K562 (cell line): Measurements from ENCODE around the gene MAP3K14. TPM values are rescaled to one million over a fixed set of nuclear protein-coding genes. Genes with fewer than 3 reads are reported as not detected.
A peak's percentile ranks its signal among the peaks of the same experiment; 100 is the strongest.

Experiments used
- CBFA2T2 ChIP-seq: fragments of 450-650 bp; conservative IDR thresholded peaks from 2 replicates; pipeline ENCODE4 v1.6.1; 2017; ENCODE audit warnings: mild to moderate bottlenecking
- CBFA2T3 ChIP-seq: fragments of 450-650 bp; IDR thresholded peaks from 2 replicates; pipeline ENCODE4 v1.6.1; 2017
- CEBPG ChIP-seq, 3 experiments: fragments of 200-800 bp in 1 of 3; sonication (Bioruptor generic) in 1 of 3; sonication (generic) in 1 of 3; formaldehyde crosslinking in 1 of 3; IDR thresholded peaks in 2 of 3; conservative IDR thresholded peaks in 1 of 3; 2 replicates each; pipeline versions ENCODE4 v1.6.1 to v1.8.0; 2016 to 2022; ENCODE audit warnings: missing compliant biosample characterization in 2 of 3, missing genetic modification characterization in 2 of 3, mild to moderate bottlenecking in 1 of 3, missing genetic modification reagents in 1 of 3
- HNRNPLL ChIP-seq: fragments of 200-400 bp; formaldehyde crosslinking; IDR thresholded peaks from 2 replicates; pipeline ENCODE4 v1.6.1; 2017; ENCODE audit warnings: low read length, low read depth, mild to moderate bottlenecking; ENCODE audit not compliant: poor library complexity, severe bottlenecking
- JUN ChIP-seq, 2 experiments: sonication (generic) in 1 of 2; formaldehyde crosslinking in 1 of 2; IDR thresholded peaks; 2 replicates each; pipeline versions ENCODE4 v1.6.1 to v1.8.0; 2012 to 2022; ENCODE audit warnings: borderline replicate concordance in 2 of 2, mild to moderate bottlenecking in 2 of 2, improper control_type of control experiment in 1 of 2, low read depth in 1 of 2, low read length in 1 of 2, missing genetic modification reagents in 1 of 2
- KAT8 ChIP-seq: fragments of 450-650 bp; IDR thresholded peaks from 2 replicates; pipeline ENCODE4 v1.6.1; 2016; ENCODE audit warnings: low read depth, mild to moderate bottlenecking
- MTA2 ChIP-seq: fragments of 450-650 bp; IDR thresholded peaks from 2 replicates; pipeline ENCODE4 v1.6.1; 2016; ENCODE audit warnings: low read depth
- NELFE ChIP-seq: IDR thresholded peaks from 2 replicates; pipeline ENCODE4 v1.6.1; 2011; ENCODE audit warnings: mild to moderate bottlenecking; ENCODE audit not compliant: insufficient read depth, insufficient read length
- NEUROD1 ChIP-seq: fragments of 150-350 bp; IDR thresholded peaks from 2 replicates; pipeline ENCODE4 v1.6.1; 2014; ENCODE audit warnings: borderline replicate concordance, low read length, low read depth; ENCODE audit not compliant: partially characterized antibody
- PKNOX1 ChIP-seq: fragments of 450-650 bp; IDR thresholded peaks from 2 replicates; pipeline ENCODE4 v1.6.1; 2016
- RAD21 ChIP-seq, 2 experiments: fragments of 250-450 bp in 1 of 2; fragments of 450-650 bp in 1 of 2; sonication (Bioruptor Pico) in 1 of 2; formaldehyde crosslinking in 1 of 2; IDR thresholded peaks in 1 of 2; conservative IDR thresholded peaks in 1 of 2; 2 replicates each; pipeline versions ENCODE4 v1.4.0 to v1.8.0; 2020 to 2022; ENCODE audit warnings: mild to moderate bottlenecking in 2 of 2, moderate library complexity in 1 of 2
- SAP30 ChIP-seq: fragments of 200-600 bp; sonication (generic); IDR thresholded peaks from 2 replicates; pipeline ENCODE4 v1.6.1; 2012; ENCODE audit warnings: borderline replicate concordance, low read depth, mild to moderate bottlenecking, moderate library complexity, low read length, control low read depth, inconsistent platforms; ENCODE audit not compliant: insufficient read depth, poor library complexity, severe bottlenecking
- SOX6 ChIP-seq: fragments of 450-650 bp; IDR thresholded peaks from 2 replicates; pipeline ENCODE4 v1.6.1; 2014; ENCODE audit warnings: mild to moderate bottlenecking
- TCF3 ChIP-seq: sonication (generic); formaldehyde crosslinking; IDR thresholded peaks from 2 replicates; pipeline ENCODE4 v1.4.0; 2020; ENCODE audit warnings: mild to moderate bottlenecking, missing genetic modification reagents
- TEAD4 ChIP-seq, 2 experiments: sonication (generic) in 1 of 2; formaldehyde crosslinking in 1 of 2; IDR thresholded peaks; 2 replicates each; pipeline versions ENCODE4 v1.6.1 to v1.8.0; 2012 to 2022; ENCODE audit warnings: borderline replicate concordance in 1 of 2, inconsistent platforms in 1 of 2, low read length in 1 of 2, mild to moderate bottlenecking in 1 of 2, missing genetic modification reagents in 1 of 2
- TRIM24 ChIP-seq, 2 experiments: fragments of 450-650 bp; IDR thresholded peaks; 2 replicates each; pipeline ENCODE4 v1.6.1; 2016
- ZBTB17 ChIP-seq: fragments of 450-650 bp; formaldehyde crosslinking; IDR thresholded peaks from 2 replicates; pipeline ENCODE4 v1.4.0; 2020; ENCODE audit warnings: mild to moderate bottlenecking
- ZC3H4 ChIP-seq: sonication (generic); formaldehyde crosslinking; IDR thresholded peaks from 2 replicates; pipeline ENCODE4 v1.9.0; 2021; ENCODE audit warnings: missing genetic modification reagents, borderline replicate concordance
- ZNF174 ChIP-seq: fragments of 250-450 bp; sonication (Bioruptor Pico); IDR thresholded peaks from 2 replicates; pipeline ENCODE4 v1.4.0; 2020; ENCODE audit warnings: mild to moderate bottlenecking
- polyA plus RNA-seq, 8 experiments: library from polyadenylated mRNA; depleted of rRNA in 4 of 8; stranded (reverse) in 5 of 8; unstranded in 3 of 8; fragments of >200 nt; fragmentation: Nextera tagmentation in 2 of 8; fragmentation: Illumina TruSeq in 1 of 8; extraction: Ambion mirVana in 2 of 8; extraction: Trizol in 1 of 8; gene quantifications; 2 replicates each; pipeline versions ENCODE4 v1.2.1 to v1.2.3, GENCODE V29; 2011 to 2014; ENCODE audit warnings: inconsistent platforms in 1 of 8, missing spikeins in 1 of 8
- total RNA-seq, 7 experiments: library from RNA; depleted of rRNA in 6 of 7; stranded (reverse); fragments of >200 nt in 6 of 7; fragmentation: Illumina TruSeq in 2 of 7; extraction: Trizol in 2 of 7; gene quantifications; 2 replicates each; pipeline versions ENCODE4 v1.2.1 to v1.2.3, GENCODE V29; 2011 to 2021; ENCODE audit warnings: low replicate concordance in 1 of 7
- TF ChIP-seq, protein P1 (sequence below): fragments of 450-650 bp; IDR thresholded peaks from 2 replicates; pipeline ENCODE4 v1.6.1; 2014; ENCODE audit warnings: low read depth, mild to moderate bottlenecking, moderate library complexity, borderline replicate concordance
- TF ChIP-seq, protein P2 (sequence below): fragments of 250-450 bp; sonication (Bioruptor Pico); IDR thresholded peaks from 2 replicates; pipeline ENCODE4 v1.8.0; 2022; ENCODE audit warnings: moderate library complexity, mild to moderate bottlenecking, inconsistent platforms

The MAP3K14 gene
- total and polyA plus RNA-seq, 9 of the 15 experiments (the other 6 are each of a cell fraction or from before 2014, with no cell fraction given), result 0.45 to 8.7 (median 3.2) TPM

DNA sequence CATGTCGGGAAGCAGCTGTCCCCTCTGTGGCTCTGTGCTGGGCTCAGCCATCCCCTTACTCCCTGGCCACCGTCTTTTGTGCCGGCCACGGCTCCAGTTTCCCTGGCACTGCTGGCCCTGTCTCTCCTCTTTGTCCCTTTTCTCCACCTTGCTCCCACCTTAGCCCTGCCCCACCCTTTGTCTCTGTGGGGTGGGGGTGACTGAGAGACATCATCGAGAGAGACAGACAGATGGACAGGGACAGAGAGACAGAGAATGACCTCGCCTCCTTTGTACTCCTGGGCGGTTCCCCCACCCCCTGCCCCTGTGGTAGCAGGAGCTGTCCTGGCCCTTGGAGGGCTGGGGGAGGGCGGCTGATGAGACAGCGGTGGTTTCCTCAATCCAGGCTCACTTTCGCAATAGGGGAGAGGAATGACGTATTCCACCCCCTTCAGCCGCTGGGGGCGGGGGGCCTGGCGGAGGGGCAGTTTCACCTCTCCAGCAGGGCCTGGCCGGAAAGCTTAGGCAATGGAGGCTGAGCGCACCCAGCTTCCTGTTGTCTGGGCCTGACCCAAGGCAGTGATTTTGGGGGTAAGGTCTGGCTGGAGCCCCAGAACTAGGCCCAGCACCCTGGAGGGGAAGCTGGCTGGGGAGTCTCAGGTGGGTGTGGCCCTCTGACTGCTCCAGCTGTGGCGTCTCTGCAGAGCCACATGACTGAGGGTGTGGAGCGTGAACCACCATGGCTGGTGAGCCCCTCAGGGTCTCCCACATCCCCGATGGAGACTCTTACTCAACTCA is 87.9 kb downstream of the MAP3K14 start (continued):
- TF ChIP-seq PKNOX1 (peak; percentile 74), ZBTB17 (peak; percentile 21; the same call in 1 of the 2 replicates), SAP30 (peak; percentile 60), CEBPG (CRISPR knock-in tag; IDR thresholded peaks at IDR 0.05) (peak; percentile 99), CEBPG (tag; conservative IDR thresholded peaks at IDR 0.05 in 1 of 2, IDR thresholded peaks at IDR 0.05 in 1 of 2) (peak; percentile 99), NELFE (no peak), ZC3H4 (CRISPR knock-in tag) (no peak), TCF3 (no peak), MTA2 (no peak), CBFA2T2 (0 out of 2 replicates have a peak, but pooled peaks have one; percentile 24), SOX6 (peak; percentile 56; the same call in 1 of the 2 replicates), RAD21 (CRISPR knock-in tag; conservative IDR thresholded peaks at IDR 0.05 in 1 of 2, IDR thresholded peaks at IDR 0.05 in 1 of 2) (no peak), KAT8 (no peak), NEUROD1 (peak; percentile 58), CBFA2T3 (peak; percentile 53; the same call in 1 of the 2 replicates), TRIM24 (IDR thresholded peaks at IDR 0.05) (peak; percentile 35 to 77; a peak in 3 of 4 replicates), JUN (IDR thresholded peaks at IDR 0.05; ENCODE audit: borderline replicate concordance, low read depth, low read length) (peak; percentile 87), JUN (CRISPR knock-in tag; IDR thresholded peaks at IDR 0.05; ENCODE audit: borderline replicate concordance) (peak; percentile 96), ZNF174 (CRISPR knock-in tag) (no peak), HNRNPLL (no peak), TEAD4 (IDR thresholded peaks at IDR 0.05; ENCODE audit: low read length) (0 out of 2 replicates have a peak, but pooled peaks have one; percentile 7), TEAD4 (CRISPR knock-in tag; IDR thresholded peaks at IDR 0.05; ENCODE audit: borderline replicate concordance) (no peak)
- TF ChIP-seq, protein P1, sequence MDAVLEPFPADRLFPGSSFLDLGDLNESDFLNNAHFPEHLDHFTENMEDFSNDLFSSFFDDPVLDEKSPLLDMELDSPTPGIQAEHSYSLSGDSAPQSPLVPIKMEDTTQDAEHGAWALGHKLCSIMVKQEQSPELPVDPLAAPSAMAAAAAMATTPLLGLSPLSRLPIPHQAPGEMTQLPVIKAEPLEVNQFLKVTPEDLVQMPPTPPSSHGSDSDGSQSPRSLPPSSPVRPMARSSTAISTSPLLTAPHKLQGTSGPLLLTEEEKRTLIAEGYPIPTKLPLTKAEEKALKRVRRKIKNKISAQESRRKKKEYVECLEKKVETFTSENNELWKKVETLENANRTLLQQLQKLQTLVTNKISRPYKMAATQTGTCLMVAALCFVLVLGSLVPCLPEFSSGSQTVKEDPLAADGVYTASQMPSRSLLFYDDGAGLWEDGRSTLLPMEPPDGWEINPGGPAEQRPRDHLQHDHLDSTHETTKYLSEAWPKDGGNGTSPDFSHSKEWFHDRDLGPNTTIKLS, result peak; percentile 40; the same call in 1 of the 2 replicates
- TF ChIP-seq, protein P2, sequence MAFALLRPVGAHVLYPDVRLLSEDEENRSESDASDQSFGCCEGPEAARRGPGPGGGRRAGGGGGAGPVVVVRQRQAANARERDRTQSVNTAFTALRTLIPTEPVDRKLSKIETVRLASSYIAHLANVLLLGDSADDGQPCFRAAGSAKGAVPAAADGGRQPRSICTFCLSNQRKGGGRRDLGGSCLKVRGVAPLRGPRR, result no peak
